GM20000 (cell line): Measurements from ENCODE around the gene GFOD2.
A peak's percentile ranks its signal among the peaks of the same experiment; 100 is the strongest.
"Not testable (repeated sequence)": the region's sequence is repeated elsewhere in the genome, so short reads cannot be mapped to it uniquely, and the experiment has no call there.

Experiments
- DNase-seq: peaks from one replicate; pipeline ENCODE4 v3.0.0; 2012; ENCODE audit warnings: low spot score
- CTCF ChIP-seq: IDR thresholded peaks from 2 replicates; pipeline ENCODE4 v1.5.1; 2012; ENCODE audit warnings: mild to moderate bottlenecking, control low read depth; ENCODE audit errors: extremely low read depth, missing control alignments

The GFOD2 gene

GRCh38 chr16:67760956-67761230, 41.8 kb upstream of the GFOD2 start:
- TF ChIP-seq CTCF, result no peak
- no peak for DNase-seq

- DNase-seq, result no peak
- TF ChIP-seq CTCF, result no peak
Measured at GRCh38 chr16:67760206-67760955, 41.3 kb upstream of the GFOD2 start.

- TF ChIP-seq CTCF, result no peak
- DNase-seq, result no peak
Measured at GRCh38 chr16:67758966-67759365, 39.9 kb upstream of the GFOD2 start.

- TF ChIP-seq CTCF, result no peak
Measured at GRCh38 chr16:67758006-67758405, 38.9 kb upstream of the GFOD2 start.

GRCh38 chr16:67752641-67753040, 33.5 kb upstream of the GFOD2 start:
- DNase-seq, result no peak
- no peak for TF ChIP-seq CTCF

More at GRCh38 chr16:67758006-67758405, 38.9 kb upstream of the GFOD2 start:
- no peak for DNase-seq

- not testable (repeated sequence) for DNase-seq
Measured at GRCh38 chr16:67751331-67751730, 32.2 kb upstream of the GFOD2 start.

GRCh38 chr16:67750466-67750865, 31.4 kb upstream of the GFOD2 start:
- DNase-seq, result peak; percentile 44
- no peak for TF ChIP-seq CTCF

GRCh38 chr16:67749436-67750078, 30.4 kb upstream of the GFOD2 start:
- no peak for DNase-seq
- no peak for TF ChIP-seq CTCF
